Uterus (tissue), 2 donors: Measurements from ENCODE around the gene ZNF32.

Experiments
- POLR2A ChIP-seq, 2 donors: fragments of 450-650 bp; IDR thresholded peaks; one replicate each; pipeline ENCODE4 v1.6.1; 2016; ENCODE audit warnings: antibody characterized with exemption in 2 of 2, mild to moderate bottlenecking in 1 of 2, moderate library complexity in 1 of 2
- TF ChIP-seq, protein P1 (sequence below), 4 experiments: fragments of 200-600 bp in 2 of 4; fragments of 450-650 bp in 2 of 4; sonication (generic) in 2 of 4; IDR thresholded peaks; one replicate each; pipeline ENCODE4 v1.5.1; 2016 to 2019; ENCODE audit warnings: antibody characterized with exemption in 4 of 4, mild to moderate bottlenecking in 2 of 4, moderate library complexity in 1 of 4

DNA sequence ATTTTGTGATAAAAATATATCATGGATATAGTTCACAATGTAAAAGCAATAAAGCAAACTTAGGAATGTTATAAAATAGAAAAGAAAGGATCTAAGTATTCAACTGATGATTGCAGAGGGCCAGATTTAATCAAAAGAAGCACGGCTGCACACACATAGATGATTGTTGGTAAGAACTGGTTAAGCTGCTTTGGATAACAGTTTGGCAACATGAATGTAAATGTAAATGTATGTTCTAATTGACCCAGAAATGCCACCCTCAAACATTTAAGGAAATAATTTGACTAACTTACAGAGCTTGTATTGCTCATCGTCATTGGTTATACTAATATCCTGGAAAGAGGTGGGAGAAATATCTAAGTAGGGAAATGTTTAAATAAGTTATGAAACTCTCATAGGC, 29.3 kb downstream of the ZNF32 start:
- no peak for TF ChIP-seq POLR2A (IDR thresholded peaks at IDR 0.05)
- TF ChIP-seq, protein P1, sequence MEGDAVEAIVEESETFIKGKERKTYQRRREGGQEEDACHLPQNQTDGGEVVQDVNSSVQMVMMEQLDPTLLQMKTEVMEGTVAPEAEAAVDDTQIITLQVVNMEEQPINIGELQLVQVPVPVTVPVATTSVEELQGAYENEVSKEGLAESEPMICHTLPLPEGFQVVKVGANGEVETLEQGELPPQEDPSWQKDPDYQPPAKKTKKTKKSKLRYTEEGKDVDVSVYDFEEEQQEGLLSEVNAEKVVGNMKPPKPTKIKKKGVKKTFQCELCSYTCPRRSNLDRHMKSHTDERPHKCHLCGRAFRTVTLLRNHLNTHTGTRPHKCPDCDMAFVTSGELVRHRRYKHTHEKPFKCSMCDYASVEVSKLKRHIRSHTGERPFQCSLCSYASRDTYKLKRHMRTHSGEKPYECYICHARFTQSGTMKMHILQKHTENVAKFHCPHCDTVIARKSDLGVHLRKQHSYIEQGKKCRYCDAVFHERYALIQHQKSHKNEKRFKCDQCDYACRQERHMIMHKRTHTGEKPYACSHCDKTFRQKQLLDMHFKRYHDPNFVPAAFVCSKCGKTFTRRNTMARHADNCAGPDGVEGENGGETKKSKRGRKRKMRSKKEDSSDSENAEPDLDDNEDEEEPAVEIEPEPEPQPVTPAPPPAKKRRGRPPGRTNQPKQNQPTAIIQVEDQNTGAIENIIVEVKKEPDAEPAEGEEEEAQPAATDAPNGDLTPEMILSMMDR (IDR thresholded peaks at IDR 0.05), result no peak
